ENCODE data around the gene EPHB2.

Gene EPHB2

GRCh38 chr1:22876359-22877111 is 165.9 kb downstream of the EPHB2 start:
- Histone ChIP-seq H3K9ac (ENCODE audit: low read length in 2 of 2) (no peak overlapping the region), H3K36me3 (ENCODE audit: control insufficient read depth in 2 of 2, insufficient read depth in 2 of 2, low read length in 2 of 2) (no peaks in the 10 kb centered on the region), H3K27me3 (ENCODE audit: control insufficient read depth in 1 of 2, insufficient read depth in 2 of 2, low read length in 2 of 2) (peaks cover 3 to 7% of the 10 kb centered on the region in 2 donors), H3K9me3 (ENCODE audit: control insufficient read depth in 2 of 2, low read length in 2 of 2) (no peaks in the 10 kb centered on the region), H3K4me1 (ENCODE audit: control insufficient read depth, insufficient read depth, low read length) (no peaks in the 10 kb centered on the region), H3K27ac (ENCODE audit: low read length) (no peak overlapping the region), H3K4me3 (ENCODE audit: low read length in 2 of 2) (no peak overlapping the region)

DNA sequence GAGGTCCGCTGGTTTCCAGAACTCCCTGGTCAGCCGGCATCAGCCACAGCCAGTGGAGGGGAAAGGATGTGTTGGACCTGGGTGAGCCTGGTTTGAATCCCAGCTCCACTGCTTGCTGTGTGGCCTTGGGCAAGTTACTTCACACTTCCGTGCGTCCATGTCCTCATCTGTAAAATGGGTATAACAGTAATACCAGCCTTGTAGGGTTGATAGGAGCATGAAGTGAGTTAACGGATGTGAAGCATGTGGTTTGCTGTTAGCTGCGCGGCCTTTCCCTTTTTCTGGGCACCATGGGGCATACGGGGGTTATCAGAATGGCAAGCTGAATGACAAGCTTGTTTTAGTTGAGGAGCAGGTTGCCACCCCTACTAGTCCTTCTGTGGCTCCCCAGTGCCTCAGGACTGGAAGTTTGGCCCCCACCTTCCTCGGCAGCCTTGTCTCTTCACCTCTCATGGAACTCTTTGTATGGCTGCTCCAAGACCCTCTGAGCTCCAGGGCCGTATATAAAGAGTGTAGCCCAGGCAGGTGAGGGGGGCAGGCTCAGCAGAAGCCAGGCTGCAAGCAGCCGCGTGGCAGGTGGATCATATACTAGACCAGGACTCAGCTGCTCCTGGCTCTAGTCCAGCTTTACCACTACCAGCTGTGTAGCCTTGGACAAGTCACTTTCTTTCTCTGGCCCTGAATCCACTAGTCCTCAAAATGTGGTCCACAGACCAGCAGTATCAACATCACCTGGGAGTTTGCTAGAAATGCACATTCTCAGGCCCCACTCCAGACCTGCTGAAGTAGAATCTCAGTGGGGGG is 166.7 kb downstream of the EPHB2 start:
- Histone ChIP-seq H3K9me3 (ENCODE audit: control insufficient read depth in 2 of 2, low read length in 2 of 2) (no peaks in the 10 kb centered on the region), H3K4me1 (ENCODE audit: control insufficient read depth, insufficient read depth, low read length) (no peaks in the 10 kb centered on the region), H3K4me3 (ENCODE audit: low read length in 2 of 2) (no peak overlapping the region), H3K36me3 (ENCODE audit: control insufficient read depth in 2 of 2, insufficient read depth in 2 of 2, low read length in 2 of 2) (no peaks in the 10 kb centered on the region), H3K27ac (ENCODE audit: low read length) (no peak overlapping the region), H3K27me3 (ENCODE audit: control insufficient read depth in 1 of 2, insufficient read depth in 2 of 2, low read length in 2 of 2) (peaks cover 3 to 7% of the 10 kb centered on the region in 2 donors), H3K9ac (ENCODE audit: low read length in 2 of 2) (no peak overlapping the region)

DNA sequence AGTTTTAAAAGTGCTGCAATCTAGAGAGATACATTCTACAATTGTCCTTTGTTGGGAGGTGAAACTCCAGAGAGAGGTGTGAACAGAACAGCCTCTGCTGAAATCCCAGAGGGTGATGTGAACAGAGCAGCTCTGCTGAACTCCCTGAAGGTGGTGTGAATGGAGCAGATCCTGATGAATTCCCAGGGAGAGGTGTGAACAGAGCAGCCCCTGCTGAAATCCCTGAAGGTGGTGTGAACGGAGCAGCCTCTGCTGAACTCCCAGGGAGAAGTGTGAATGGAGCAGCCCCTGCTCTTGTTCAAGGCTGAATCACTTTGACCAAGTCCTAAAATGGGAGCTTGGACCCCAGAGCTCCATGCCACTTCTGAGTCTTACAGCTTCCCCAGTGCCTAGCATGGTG is 167.3 kb downstream of the EPHB2 start:
- Histone ChIP-seq H3K36me3 (ENCODE audit: control insufficient read depth in 2 of 2, insufficient read depth in 2 of 2, low read length in 2 of 2) (no peaks in the 10 kb centered on the region), H3K27me3 (ENCODE audit: control insufficient read depth in 1 of 2, insufficient read depth in 2 of 2, low read length in 2 of 2) (peaks cover 0 to 7% of the 10 kb centered on the region in 2 donors), H3K9me3 (ENCODE audit: control insufficient read depth in 2 of 2, low read length in 2 of 2) (no peaks in the 10 kb centered on the region), H3K4me1 (ENCODE audit: control insufficient read depth, insufficient read depth, low read length) (no peaks in the 10 kb centered on the region), H3K9ac (ENCODE audit: low read length in 2 of 2) (no peak overlapping the region), H3K4me3 (ENCODE audit: low read length in 2 of 2) (no peak overlapping the region), H3K27ac (ENCODE audit: low read length) (no peak overlapping the region)

DNA sequence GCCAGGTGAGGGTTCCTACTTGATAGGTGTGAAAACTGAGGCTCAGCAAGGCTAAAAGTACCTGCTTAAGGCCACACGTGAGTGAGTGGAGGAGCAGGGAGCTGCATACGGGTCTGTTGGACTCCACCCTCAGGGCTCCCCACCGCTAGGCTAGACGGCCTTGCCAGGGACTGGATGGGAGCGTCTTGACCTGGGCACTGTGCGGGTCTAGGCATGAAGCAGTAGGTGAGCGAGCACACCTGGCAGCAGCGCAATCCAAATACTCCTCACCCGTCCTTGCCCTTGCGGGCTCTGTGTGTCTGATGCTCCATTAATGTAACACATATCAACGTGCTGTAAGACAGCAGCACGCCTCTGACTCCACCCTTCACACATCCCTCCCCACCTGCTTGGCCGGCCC is 168.0 kb downstream of the EPHB2 start:
- Histone ChIP-seq H3K9ac (ENCODE audit: low read length in 2 of 2) (no peak overlapping the region), H3K36me3 (ENCODE audit: control insufficient read depth in 2 of 2, insufficient read depth in 2 of 2, low read length in 2 of 2) (no peaks in the 10 kb centered on the region), H3K27ac (ENCODE audit: low read length) (no peak overlapping the region), H3K4me1 (ENCODE audit: control insufficient read depth, insufficient read depth, low read length) (no peaks in the 10 kb centered on the region), H3K27me3 (ENCODE audit: control insufficient read depth in 1 of 2, insufficient read depth in 2 of 2, low read length in 2 of 2) (peaks cover 0 to 7% of the 10 kb centered on the region in 2 donors), H3K4me3 (ENCODE audit: low read length in 2 of 2) (no peak overlapping the region), H3K9me3 (ENCODE audit: control insufficient read depth in 2 of 2, low read length in 2 of 2) (no peaks in the 10 kb centered on the region)

GRCh38 chr1:22879445-22879844 is 168.8 kb downstream of the EPHB2 start:
- Histone ChIP-seq H3K4me3 (ENCODE audit: low read length in 2 of 2) (no peak overlapping the region), H3K27me3 (ENCODE audit: control insufficient read depth in 1 of 2, insufficient read depth in 2 of 2, low read length in 2 of 2) (peaks cover 0 to 7% of the 10 kb centered on the region in 2 donors), H3K9me3 (ENCODE audit: control insufficient read depth in 2 of 2, low read length in 2 of 2) (no peaks in the 10 kb centered on the region), H3K27ac (ENCODE audit: low read length) (no peak overlapping the region), H3K36me3 (ENCODE audit: control insufficient read depth in 2 of 2, insufficient read depth in 2 of 2, low read length in 2 of 2) (no peaks in the 10 kb centered on the region), H3K9ac (ENCODE audit: low read length in 2 of 2) (no peak overlapping the region), H3K4me1 (ENCODE audit: control insufficient read depth, insufficient read depth, low read length) (no peaks in the 10 kb centered on the region)

DNA sequence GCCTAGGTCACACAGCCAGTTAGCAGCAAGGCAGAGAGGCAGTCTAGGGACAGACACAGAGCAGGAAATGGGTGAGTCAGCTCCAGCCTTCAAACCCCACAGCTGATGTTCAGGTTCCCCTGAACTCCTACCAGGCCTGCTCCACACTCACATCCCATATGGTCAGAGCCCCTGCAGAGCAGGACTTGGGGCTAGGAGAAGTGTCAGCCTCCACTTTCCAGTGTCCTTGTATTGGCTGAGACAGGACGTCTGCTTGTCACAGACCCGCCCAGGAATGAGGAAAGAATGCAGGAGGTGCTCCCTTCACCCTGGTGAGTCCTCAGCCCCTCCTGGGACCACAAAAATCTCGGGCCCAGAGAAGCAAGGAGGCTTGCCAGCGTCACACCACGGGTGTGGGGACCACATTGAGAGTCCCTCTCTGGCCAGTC is 169.5 kb downstream of the EPHB2 start:
- no peak overlapping the region for H3K27ac ChIP-seq (ENCODE audit: low read length)
- no peak overlapping the region for H3K4me3 ChIP-seq (ENCODE audit: low read length in 2 of 2)
- H3K9me3 ChIP-seq (ENCODE audit: control insufficient read depth in 2 of 2, low read length in 2 of 2) = no peaks in the 10 kb centered on the region
- H3K36me3 ChIP-seq (ENCODE audit: control insufficient read depth in 2 of 2, insufficient read depth in 2 of 2, low read length in 2 of 2) = no peaks in the 10 kb centered on the region
- no peak overlapping the region for H3K9ac ChIP-seq (ENCODE audit: low read length in 2 of 2)
- no peaks in the 10 kb centered on the region for H3K4me1 ChIP-seq (ENCODE audit: control insufficient read depth, insufficient read depth, low read length)
- peaks cover 0 to 6% of the 10 kb centered on the region in 2 donors for H3K27me3 ChIP-seq (ENCODE audit: control insufficient read depth in 1 of 2, insufficient read depth in 2 of 2, low read length in 2 of 2)

- H3K36me3 ChIP-seq (ENCODE audit: control insufficient read depth in 2 of 2, insufficient read depth in 2 of 2, low read length in 2 of 2) = no peaks in the 10 kb centered on the region
- H3K27me3 ChIP-seq (ENCODE audit: control insufficient read depth in 1 of 2, insufficient read depth in 2 of 2, low read length in 2 of 2) = peaks cover 0 to 2% of the 10 kb centered on the region in 2 donors
- no peak overlapping the region for H3K27ac ChIP-seq (ENCODE audit: low read length)
- no peak overlapping the region for H3K4me3 ChIP-seq (ENCODE audit: low read length in 2 of 2)
- H3K9ac ChIP-seq (ENCODE audit: low read length in 2 of 2) = no peak overlapping the region
- H3K9me3 ChIP-seq (ENCODE audit: control insufficient read depth in 2 of 2, low read length in 2 of 2) = no peaks in the 10 kb centered on the region
- no peaks in the 10 kb centered on the region for H3K4me1 ChIP-seq (ENCODE audit: control insufficient read depth, insufficient read depth, low read length)
Measured at GRCh38 chr1:22883406-22883805, 172.8 kb downstream of the EPHB2 start.

DNA sequence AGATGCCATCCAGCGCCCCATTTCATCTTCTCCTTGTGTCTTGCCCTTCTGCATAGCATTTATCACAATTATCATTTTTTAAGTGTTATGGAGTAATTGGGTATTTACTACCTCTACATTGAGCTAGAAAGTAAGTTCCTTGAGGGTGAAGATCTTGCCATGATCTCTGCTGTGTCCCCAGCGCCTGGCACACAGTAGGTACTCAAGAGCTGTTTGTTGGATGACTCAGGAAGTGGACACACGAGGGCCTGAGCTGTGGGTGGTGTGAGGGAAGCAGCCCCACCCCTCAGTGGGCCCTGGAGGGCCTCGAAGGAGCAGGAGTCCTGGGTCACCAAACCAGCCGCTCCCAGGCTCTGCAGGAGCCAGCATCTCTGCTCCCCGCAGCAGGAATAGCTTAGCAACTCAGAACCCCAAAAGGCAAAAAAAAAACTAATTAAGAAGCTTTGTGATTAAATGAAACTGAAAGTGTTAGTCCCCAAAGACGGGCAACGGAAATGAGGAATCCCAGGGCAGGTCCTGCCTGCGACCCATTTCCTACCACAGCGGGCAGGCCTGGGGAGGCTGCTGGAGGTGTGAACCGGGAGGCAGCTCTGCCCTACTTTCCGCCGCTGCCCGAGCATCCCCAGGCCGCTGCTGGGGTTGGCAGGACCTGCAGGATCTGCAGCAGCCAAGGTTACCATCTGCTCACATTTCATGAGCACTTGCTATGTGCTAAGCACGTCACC is 174.3 kb downstream of the EPHB2 start:
- H3K27me3 ChIP-seq (ENCODE audit: control insufficient read depth in 1 of 2, insufficient read depth in 2 of 2, low read length in 2 of 2) = no peaks in the 10 kb centered on the region
- H3K9me3 ChIP-seq (ENCODE audit: control insufficient read depth in 2 of 2, low read length in 2 of 2) = no peaks in the 10 kb centered on the region
- no peak overlapping the region for H3K27ac ChIP-seq (ENCODE audit: low read length)
- no peaks in the 10 kb centered on the region for H3K4me1 ChIP-seq (ENCODE audit: control insufficient read depth, insufficient read depth, low read length)
- H3K4me3 ChIP-seq (ENCODE audit: low read length in 2 of 2) = no peak overlapping the region
- H3K36me3 ChIP-seq (ENCODE audit: control insufficient read depth in 2 of 2, insufficient read depth in 2 of 2, low read length in 2 of 2) = no peaks in the 10 kb centered on the region
- no peak overlapping the region for H3K9ac ChIP-seq (ENCODE audit: low read length in 2 of 2)

- no peak overlapping the region for H3K9ac ChIP-seq (ENCODE audit: low read length in 2 of 2)
- no peaks in the 10 kb centered on the region for H3K4me1 ChIP-seq (ENCODE audit: control insufficient read depth, insufficient read depth, low read length)
- H3K9me3 ChIP-seq (ENCODE audit: control insufficient read depth in 2 of 2, low read length in 2 of 2) = no peaks in the 10 kb centered on the region
- H3K27me3 ChIP-seq (ENCODE audit: control insufficient read depth in 1 of 2, insufficient read depth in 2 of 2, low read length in 2 of 2) = no peaks in the 10 kb centered on the region
- H3K4me3 ChIP-seq (ENCODE audit: low read length in 2 of 2) = no peak overlapping the region
- no peak overlapping the region for H3K27ac ChIP-seq (ENCODE audit: low read length)
- no peaks in the 10 kb centered on the region for H3K36me3 ChIP-seq (ENCODE audit: control insufficient read depth in 2 of 2, insufficient read depth in 2 of 2, low read length in 2 of 2)
Measured at GRCh38 chr1:22886211-22886610, 175.6 kb downstream of the EPHB2 start.

- no peaks in the 10 kb centered on the region for H3K27me3 ChIP-seq (ENCODE audit: control insufficient read depth in 1 of 2, insufficient read depth in 2 of 2, low read length in 2 of 2)
- H3K4me1 ChIP-seq (ENCODE audit: control insufficient read depth, insufficient read depth, low read length) = no peaks in the 10 kb centered on the region
- H3K9ac ChIP-seq (ENCODE audit: low read length in 2 of 2) = no peak overlapping the region
- H3K36me3 ChIP-seq (ENCODE audit: control insufficient read depth in 2 of 2, insufficient read depth in 2 of 2, low read length in 2 of 2) = no peaks in the 10 kb centered on the region
- no peaks in the 10 kb centered on the region for H3K9me3 ChIP-seq (ENCODE audit: control insufficient read depth in 2 of 2, low read length in 2 of 2)
- no peak overlapping the region for H3K27ac ChIP-seq (ENCODE audit: low read length)
- H3K4me3 ChIP-seq (ENCODE audit: low read length in 2 of 2) = no peak overlapping the region
Measured at GRCh38 chr1:22887491-22887890, 176.9 kb downstream of the EPHB2 start.
